AG04449 (cell line): ENCODE measurements around the gene TMEM178B.

ENCODE experiments used
- CTCF ChIA-PET: fragments of 350-600 bp; formaldehyde crosslinking; extraction: SDS; loops from one replicate; lab custom pipeline; 2021; ENCODE audit warnings: antibody characterized with exemption; lab: Yijun Ruan, JAX
- POLR2A ChIA-PET: fragments of 400-600, 350-600 bp; formaldehyde crosslinking; extraction: SDS; loops from one replicate; lab custom pipeline; 2020; ENCODE audit warnings: antibody characterized with exemption, inconsistent platforms; lab: Yijun Ruan, JAX
- DNase-seq: peaks from one replicate; pipeline ENCODE4 v3.0.0-alpha.2; 2010; ENCODE audit warnings: low read depth, low spot score
- H3K4me3 ChIP-seq: 2 replicates; pipeline ENCODE4 v1.5.1; 2011; ENCODE audit warnings: low read depth, mild to moderate bottlenecking, control low read depth, low read length
- TF ChIP-seq, protein P1 (sequence below): IDR thresholded peaks from one replicate; pipeline ENCODE4 v1.5.1; 2011; ENCODE audit warnings: mild to moderate bottlenecking, moderate library complexity, low read length, control low read depth, inconsistent platforms; ENCODE audit not compliant: insufficient read depth; ENCODE audit errors: missing control alignments

TMEM178B gene

DNA sequence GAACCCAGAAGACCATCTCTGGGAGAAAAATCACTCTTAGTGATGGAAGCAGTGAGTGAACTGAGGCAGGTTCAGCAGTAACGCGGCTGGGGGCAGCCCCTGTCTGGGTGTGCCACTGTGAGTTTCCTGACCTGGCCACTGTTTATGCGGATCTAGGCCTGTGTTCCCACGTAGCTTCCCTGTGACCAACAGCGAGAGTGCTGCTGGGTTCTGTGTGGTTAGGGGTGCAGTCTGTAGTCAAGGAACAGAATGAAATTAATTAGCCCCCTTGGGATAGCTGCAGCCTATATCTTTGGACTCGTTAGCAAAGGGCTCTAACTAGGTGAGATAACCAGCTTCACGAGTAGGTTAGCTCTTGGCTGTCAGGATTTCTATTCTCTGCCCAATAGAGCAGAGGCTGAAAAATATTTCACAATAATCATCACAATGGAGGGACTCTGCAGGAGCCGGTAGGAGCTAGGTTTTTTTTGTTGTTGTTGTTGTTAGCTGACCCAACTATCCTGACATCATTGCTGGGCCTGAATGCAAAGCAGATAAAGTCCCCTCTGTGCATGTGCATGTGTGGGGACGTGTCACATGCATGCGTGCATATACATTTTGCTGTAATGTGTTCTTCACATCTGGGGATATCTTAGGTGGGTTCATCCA, 164.9 kb downstream of the TMEM178B start:
- no peak for DNase-seq
- POLR2A ChIA-PET: no interaction called here
- TF ChIP-seq, protein P1, sequence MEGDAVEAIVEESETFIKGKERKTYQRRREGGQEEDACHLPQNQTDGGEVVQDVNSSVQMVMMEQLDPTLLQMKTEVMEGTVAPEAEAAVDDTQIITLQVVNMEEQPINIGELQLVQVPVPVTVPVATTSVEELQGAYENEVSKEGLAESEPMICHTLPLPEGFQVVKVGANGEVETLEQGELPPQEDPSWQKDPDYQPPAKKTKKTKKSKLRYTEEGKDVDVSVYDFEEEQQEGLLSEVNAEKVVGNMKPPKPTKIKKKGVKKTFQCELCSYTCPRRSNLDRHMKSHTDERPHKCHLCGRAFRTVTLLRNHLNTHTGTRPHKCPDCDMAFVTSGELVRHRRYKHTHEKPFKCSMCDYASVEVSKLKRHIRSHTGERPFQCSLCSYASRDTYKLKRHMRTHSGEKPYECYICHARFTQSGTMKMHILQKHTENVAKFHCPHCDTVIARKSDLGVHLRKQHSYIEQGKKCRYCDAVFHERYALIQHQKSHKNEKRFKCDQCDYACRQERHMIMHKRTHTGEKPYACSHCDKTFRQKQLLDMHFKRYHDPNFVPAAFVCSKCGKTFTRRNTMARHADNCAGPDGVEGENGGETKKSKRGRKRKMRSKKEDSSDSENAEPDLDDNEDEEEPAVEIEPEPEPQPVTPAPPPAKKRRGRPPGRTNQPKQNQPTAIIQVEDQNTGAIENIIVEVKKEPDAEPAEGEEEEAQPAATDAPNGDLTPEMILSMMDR: no peak
- H3K4me3 ChIP-seq: no peak overlapping the region
- CTCF ChIA-PET: no interaction called here

DNA sequence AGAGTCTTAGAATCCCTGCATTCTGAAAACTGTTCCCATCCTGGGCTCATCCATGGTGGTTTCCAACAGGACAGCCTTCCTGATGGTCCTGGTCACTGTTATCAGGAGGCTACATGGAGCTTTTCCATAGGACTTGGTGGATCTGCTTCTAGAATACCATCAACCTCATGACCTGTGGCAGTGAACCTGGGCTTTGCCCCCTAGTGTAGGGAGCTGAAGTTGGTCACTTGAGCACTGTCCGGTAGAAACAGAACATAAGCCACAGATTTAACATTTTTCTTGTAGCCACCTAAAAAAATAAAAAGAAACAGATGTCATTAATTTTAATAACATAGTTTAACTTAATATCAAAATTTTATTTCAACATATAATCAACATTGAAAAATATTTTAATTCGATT, 165.8 kb downstream of the TMEM178B start:
- no peak overlapping the region for H3K4me3 ChIP-seq
- CTCF ChIA-PET: no interaction called here
- no peak for DNase-seq
- POLR2A ChIA-PET: no interaction called here
- TF ChIP-seq, protein P1: no peak

DNA sequence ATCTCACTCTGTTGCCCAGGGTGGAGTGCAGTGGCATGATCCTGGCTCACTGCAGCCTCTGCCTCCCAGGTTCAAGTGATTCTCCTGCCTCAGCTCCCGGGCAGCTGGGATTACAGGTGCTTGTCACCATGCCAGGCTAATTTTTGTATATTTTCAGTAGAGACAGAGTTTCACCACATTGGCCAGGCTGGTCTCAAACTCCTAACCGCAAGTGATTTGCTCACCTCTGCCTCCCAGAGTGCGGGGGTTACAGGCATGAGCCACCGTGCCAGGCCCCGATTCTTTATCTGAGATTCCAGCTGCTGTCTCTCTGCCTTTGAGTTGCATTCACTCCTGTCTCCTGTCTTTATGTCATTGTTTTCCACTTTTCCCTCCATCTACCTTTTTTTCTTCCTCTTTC, 168.7 kb downstream of the TMEM178B start:
- TF ChIP-seq, protein P1: no peak
- DNase-seq: no peak
- CTCF ChIA-PET: no interaction called here
- POLR2A ChIA-PET: no interaction called here
- H3K4me3 ChIP-seq: no peak overlapping the region

DNA sequence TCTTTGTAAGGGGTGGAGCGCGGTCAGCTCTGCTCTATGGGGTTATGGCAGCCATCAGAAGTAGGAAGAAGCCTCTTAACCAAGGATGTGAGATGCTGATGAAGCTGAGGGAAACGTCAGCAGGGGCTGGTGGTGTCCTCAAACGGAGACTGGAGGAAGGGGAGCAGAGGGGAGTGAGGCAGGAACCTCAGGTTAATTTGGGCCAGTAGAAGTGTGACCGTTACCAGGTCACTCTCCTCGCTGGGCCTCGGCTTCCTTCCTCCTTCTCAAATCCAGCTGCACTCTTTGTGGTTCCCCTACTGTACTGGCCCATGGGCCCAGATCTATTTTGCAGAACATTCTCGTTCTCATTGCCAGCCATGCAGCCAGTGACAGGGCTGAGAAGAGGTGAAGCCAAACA, 169.5 kb downstream of the TMEM178B start:
- POLR2A ChIA-PET: no interaction called here
- CTCF ChIA-PET: no interaction called here
- TF ChIP-seq, protein P1: no peak
- DNase-seq: no peak
- H3K4me3 ChIP-seq: no peak overlapping the region

DNA sequence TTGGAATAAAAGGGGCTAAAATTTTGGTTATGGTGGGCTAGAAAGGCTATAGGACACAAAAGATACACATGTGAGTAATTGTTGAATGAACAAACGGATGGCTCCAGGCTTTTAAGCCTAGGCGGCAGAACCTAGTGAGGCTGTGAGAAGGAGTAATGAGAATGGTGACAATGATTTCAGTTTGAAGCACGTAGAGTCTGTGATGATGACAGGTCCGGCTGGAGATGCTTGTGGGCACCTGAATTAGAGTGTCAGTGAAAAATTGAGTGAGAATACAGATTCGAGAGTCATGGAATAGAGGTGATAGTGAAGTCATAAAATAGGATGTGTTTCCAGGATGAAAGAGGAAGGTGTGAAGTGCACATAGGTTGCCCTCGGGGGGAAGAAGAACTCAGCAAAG, 170.6 kb downstream of the TMEM178B start:
- H3K4me3 ChIP-seq: no peak overlapping the region
- CTCF ChIA-PET: no interaction called here
- POLR2A ChIA-PET: no interaction called here
- DNase-seq: no peak
- TF ChIP-seq, protein P1: no peak

DNA sequence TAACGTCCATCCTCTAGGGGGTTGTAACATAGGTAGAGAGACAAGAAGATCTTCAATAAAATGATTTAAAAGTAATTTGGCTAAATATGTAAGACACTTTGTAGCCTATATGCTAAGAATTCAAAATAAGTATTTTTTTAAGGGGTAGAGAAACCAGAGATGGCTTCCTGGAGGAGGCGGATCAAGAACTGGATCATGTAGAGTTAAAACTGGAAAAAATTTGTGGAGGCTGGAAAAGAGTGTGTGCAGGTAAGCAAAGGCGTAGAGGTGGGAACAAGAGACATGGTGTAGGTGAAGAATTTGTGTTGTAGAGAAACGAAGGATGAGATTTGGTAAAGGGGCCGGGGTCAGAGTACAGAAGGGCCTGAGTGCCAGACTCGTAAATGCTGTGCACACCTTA, 172.6 kb downstream of the TMEM178B start:
- DNase-seq: no peak
- CTCF ChIA-PET: no interaction called here
- POLR2A ChIA-PET: no interaction called here
- TF ChIP-seq, protein P1: no peak
- no peak overlapping the region for H3K4me3 ChIP-seq
